ENCODE measurements around the gene CLASRP. TPM values are rescaled to one million over a fixed set of nuclear protein-coding genes. Genes with fewer than 3 reads are reported as not detected.

The CLASRP gene
- total RNA-seq, 2 donors from 2014 or later: 110 to 138 TPM

GRCh38 chr19:45090606-45091005, 51.8 kb downstream of the CLASRP start:
- DNase-seq (no peak), ATAC-seq (replicated peaks in 1 of 2) (no peak)
- Mint-ChIP-seq H3K36me3 (ENCODE audit: insufficient read depth in 2 of 2) (peaks cover 5 to 10% of the 10 kb centered on the region in 2 donors), H3K4me1 (ENCODE audit: low read depth) (peaks cover 41% of the 10 kb centered on the region), H3K9me3 (no peaks in the 10 kb centered on the region), H3K4me3 (peak overlapping the region; percentile 9 to 96), H3K27me3 (ENCODE audit: low read depth) (no peaks in the 10 kb centered on the region), H3K27ac (peak overlapping the region; percentile 18)

- H3K27ac Mint-ChIP-seq: peak overlapping the region; percentile 99
- peak; percentile 83 to 84 for ATAC-seq (replicated peaks in 1 of 2)
- H3K9me3 Mint-ChIP-seq: no peaks in the 10 kb centered on the region
- peaks cover 48% of the 10 kb centered on the region for H3K4me1 Mint-ChIP-seq (ENCODE audit: low read depth)
- peak overlapping the region; percentile 95 to 96 for H3K4me3 Mint-ChIP-seq
- DNase-seq: peak; percentile 98
- H3K27me3 Mint-ChIP-seq (ENCODE audit: low read depth): no peaks in the 10 kb centered on the region
- peaks cover 5 to 10% of the 10 kb centered on the region in 2 donors for H3K36me3 Mint-ChIP-seq (ENCODE audit: insufficient read depth in 2 of 2)
Measured at GRCh38 chr19:45091031-45091923, 52.4 kb downstream of the CLASRP start.

DNA sequence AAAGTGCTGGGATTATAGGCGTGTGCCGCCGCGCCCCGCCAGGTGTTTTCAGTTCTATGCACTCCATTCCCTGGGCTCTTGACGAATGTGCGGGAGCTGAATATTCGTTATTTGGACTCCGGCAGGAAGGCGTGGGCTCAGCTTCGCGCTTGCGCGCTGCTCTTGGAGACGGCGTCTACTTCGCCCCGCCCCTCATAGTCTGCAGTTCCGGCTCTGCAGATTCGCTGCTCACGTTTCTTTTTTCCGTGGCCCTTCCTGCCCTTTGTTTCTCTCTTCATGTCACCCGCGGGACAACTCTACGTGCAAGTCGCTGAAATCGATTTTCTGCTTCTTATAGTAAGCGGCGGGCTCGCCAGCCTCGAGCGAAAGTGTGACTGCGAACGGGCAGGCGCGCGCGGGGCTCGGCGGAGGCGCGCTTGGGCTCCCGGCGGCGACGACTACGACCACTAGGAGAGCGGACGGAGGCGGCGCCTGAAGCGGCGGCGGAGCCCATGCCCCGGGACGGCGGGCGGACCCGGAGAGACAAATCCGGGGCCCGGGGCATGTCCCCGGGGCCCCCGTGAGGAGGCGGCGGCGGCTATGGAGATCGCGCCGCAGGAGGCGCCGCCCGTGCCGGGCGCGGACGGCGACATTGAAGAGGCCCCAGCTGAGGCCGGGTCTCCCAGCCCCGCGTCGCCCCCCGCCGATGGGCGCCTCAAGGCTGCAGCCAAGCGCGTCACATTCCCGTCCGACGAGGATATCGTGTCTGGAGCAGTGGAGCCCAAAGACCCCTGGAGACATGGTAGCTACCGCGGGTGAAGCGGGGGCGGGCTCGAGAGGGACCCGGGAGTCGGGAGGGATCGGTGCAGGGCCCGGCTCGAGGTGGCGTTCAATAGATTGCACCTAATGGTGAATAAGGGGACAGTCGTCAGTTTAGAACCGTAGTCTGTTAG, 54.2 kb downstream of the CLASRP start, which contains the start of gene PPP1R37:
Gene PPP1R37 (plus strand): TSS at position 433 of the 932 bp plus-strand sequence. CDS start 147 bp downstream, at position 580.
- H3K4me1 Mint-ChIP-seq (ENCODE audit: low read depth): peaks cover 55% of the 10 kb centered on the region
- H3K4me3 Mint-ChIP-seq: peak within 1 kb of the TSS; percentile 95 to 96
- ATAC-seq (replicated peaks in 1 of 2): peak; percentile 76 to 81
- no peaks in the 10 kb centered on the region for H3K9me3 Mint-ChIP-seq
- H3K27me3 Mint-ChIP-seq (ENCODE audit: low read depth): no peaks in the 10 kb centered on the region
- peaks cover 5 to 8% of the 10 kb centered on the region in 2 donors for H3K36me3 Mint-ChIP-seq (ENCODE audit: insufficient read depth in 2 of 2)
- peak; percentile 92 to 95 for DNase-seq
- H3K27ac Mint-ChIP-seq: peak within 1 kb of the TSS; percentile 99

- H3K36me3 Mint-ChIP-seq (ENCODE audit: insufficient read depth in 2 of 2): peaks cover 5 to 6% of the 10 kb centered on the region in 2 donors
- peaks cover 53% of the 10 kb centered on the region for H3K4me1 Mint-ChIP-seq (ENCODE audit: low read depth)
Measured at GRCh38 chr19:45094137-45094536, 55.3 kb downstream of the CLASRP start.

DNA sequence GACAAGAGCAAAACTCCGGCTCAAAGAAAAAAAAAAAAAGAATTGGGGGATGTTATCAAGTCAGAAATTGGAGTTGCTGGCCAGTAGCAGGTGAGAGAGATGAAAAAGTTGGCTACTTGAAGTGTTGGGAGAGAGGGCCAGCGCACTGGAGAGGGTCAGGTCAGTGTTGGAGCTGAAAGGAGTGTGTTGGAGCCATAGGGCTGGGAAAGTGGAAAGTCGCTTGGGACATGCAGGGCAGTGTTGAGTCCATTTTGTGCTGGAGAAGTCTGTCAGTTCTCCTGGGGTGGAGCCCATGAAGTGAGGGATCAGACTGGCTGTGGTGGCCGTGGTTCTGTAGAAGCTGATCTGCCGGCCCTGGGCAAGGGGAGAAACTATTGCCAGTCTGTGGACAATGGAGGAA, 55.9 kb downstream of the CLASRP start:
- peak overlapping the region; percentile 82 for H3K27ac Mint-ChIP-seq
- peaks cover 53% of the 10 kb centered on the region for H3K4me1 Mint-ChIP-seq (ENCODE audit: low read depth)
- H3K27me3 Mint-ChIP-seq (ENCODE audit: low read depth): no peaks in the 10 kb centered on the region

More at GRCh38 chr19:45094137-45094536, 55.3 kb downstream of the CLASRP start:
- peak overlapping the region; percentile 95 to 96 for H3K4me3 Mint-ChIP-seq
- H3K27me3 Mint-ChIP-seq (ENCODE audit: low read depth): no peaks in the 10 kb centered on the region
- H3K27ac Mint-ChIP-seq: peak overlapping the region; percentile 49
- no peaks in the 10 kb centered on the region for H3K9me3 Mint-ChIP-seq
- ATAC-seq (replicated peaks in 1 of 2): no peak
- no peak for DNase-seq

GRCh38 chr19:45095496-45096413, 56.9 kb downstream of the CLASRP start:
- no peaks in the 10 kb centered on the region for H3K27me3 Mint-ChIP-seq (ENCODE audit: low read depth)
- H3K4me1 Mint-ChIP-seq (ENCODE audit: low read depth): peaks cover 54% of the 10 kb centered on the region
- no peak overlapping the region for H3K27ac Mint-ChIP-seq
- no peak overlapping the region for H3K4me3 Mint-ChIP-seq
- H3K9me3 Mint-ChIP-seq: no peaks in the 10 kb centered on the region
- no peak for DNase-seq
- peaks cover 5 to 6% of the 10 kb centered on the region in 2 donors for H3K36me3 Mint-ChIP-seq (ENCODE audit: insufficient read depth in 2 of 2)
- no peak for ATAC-seq (replicated peaks in 1 of 2)

More for the DNA sequence above, 55.9 kb downstream of the CLASRP start:
- Mint-ChIP-seq H3K4me3 (peak overlapping the region; percentile 95 to 96), H3K9me3 (no peaks in the 10 kb centered on the region), H3K36me3 (ENCODE audit: insufficient read depth in 2 of 2) (peaks cover 5 to 6% of the 10 kb centered on the region in 2 donors)
- DNase-seq: no peak
- ATAC-seq (replicated peaks in 1 of 2): no peak

- Mint-ChIP-seq H3K27ac (no peak overlapping the region), H3K27me3 (ENCODE audit: low read depth) (no peaks in the 10 kb centered on the region), H3K4me1 (ENCODE audit: low read depth) (peaks cover 53% of the 10 kb centered on the region), H3K4me3 (no peak overlapping the region), H3K9me3 (no peaks in the 10 kb centered on the region), H3K36me3 (ENCODE audit: insufficient read depth in 2 of 2) (peaks cover 0 to 2% of the 10 kb centered on the region in 2 donors)
- no peak for ATAC-seq (replicated peaks in 1 of 2)
- no peak for DNase-seq
Measured at GRCh38 chr19:45096700-45097099, 57.9 kb downstream of the CLASRP start.

DNA sequence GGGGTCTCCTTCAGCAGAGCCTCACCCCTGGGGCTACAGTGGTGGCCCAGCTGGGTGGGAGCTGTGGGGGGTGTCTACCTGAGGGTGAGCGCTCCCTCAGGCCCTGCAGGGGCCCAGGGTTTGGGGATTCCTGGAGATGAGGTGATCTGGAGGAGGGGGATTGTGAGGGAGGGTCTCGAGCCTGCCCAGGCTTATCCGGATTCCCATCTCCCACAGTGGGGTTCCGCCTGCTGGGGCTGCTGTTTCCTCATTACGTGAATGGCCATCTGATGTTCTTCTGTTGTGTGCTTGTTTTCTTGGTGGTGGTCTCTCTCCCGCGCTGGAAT, 58.6 kb downstream of the CLASRP start:
- ATAC-seq (replicated peaks in 1 of 2) (no peak), DNase-seq (no peak)
- no peak overlapping the region for H3K4me3 Mint-ChIP-seq
- no peak overlapping the region for H3K27ac Mint-ChIP-seq
- H3K4me1 Mint-ChIP-seq (ENCODE audit: low read depth): peaks cover 55% of the 10 kb centered on the region
- peaks cover 0 to 2% of the 10 kb centered on the region in 2 donors for H3K36me3 Mint-ChIP-seq (ENCODE audit: insufficient read depth in 2 of 2)
- H3K9me3 Mint-ChIP-seq: no peaks in the 10 kb centered on the region
- H3K27me3 Mint-ChIP-seq (ENCODE audit: low read depth): no peaks in the 10 kb centered on the region

- Mint-ChIP-seq H3K4me1 (ENCODE audit: low read depth) (peaks cover 60% of the 10 kb centered on the region), H3K4me3 (no peak overlapping the region), H3K9me3 (no peaks in the 10 kb centered on the region), H3K27ac (no peak overlapping the region), H3K36me3 (ENCODE audit: insufficient read depth in 2 of 2) (no peaks in the 10 kb centered on the region), H3K27me3 (ENCODE audit: low read depth) (no peaks in the 10 kb centered on the region)
- ATAC-seq (replicated peaks in 1 of 2): no peak
- no peak for DNase-seq
Measured at GRCh38 chr19:45097776-45098520, 59.1 kb downstream of the CLASRP start.

- Mint-ChIP-seq H3K36me3 (ENCODE audit: insufficient read depth in 2 of 2) (no peaks in the 10 kb centered on the region), H3K9me3 (no peaks in the 10 kb centered on the region), H3K27ac (peak overlapping the region; percentile 76), H3K4me1 (ENCODE audit: low read depth) (peaks cover 62% of the 10 kb centered on the region), H3K4me3 (no peak overlapping the region), H3K27me3 (ENCODE audit: low read depth) (no peaks in the 10 kb centered on the region)
- DNase-seq (no peak), ATAC-seq (replicated peaks in 1 of 2) (no peak)
Measured at GRCh38 chr19:45098521-45099466, 59.9 kb downstream of the CLASRP start.

All from activated T-cell treated with anti-CD3 and anti-CD28 coated beads, Interleukin-2, amount 50 U/mL, for 72 hours (primary cell).